H1 (cell line): Measurements from ENCODE around the gene CCDC152. TPM values are rescaled to one million over a fixed set of nuclear protein-coding genes. Genes with fewer than 3 reads are reported as not detected.
A peak's percentile ranks its signal among the peaks of the same experiment; 100 is the strongest.

Experiments used
- CTCF ChIA-PET: fragments of 300-600 bp; sonication (Branson Sonifier 250); formaldehyde crosslinking; loops from one replicate; lab custom pipeline; 2021; ENCODE audit not compliant: partially characterized antibody; lab: Charles Lee
- POLR2A ChIA-PET: fragments of 300-600 bp; sonication (Branson Sonifier 250); formaldehyde crosslinking; loops from one replicate; lab custom pipeline; 2021; ENCODE audit warnings: inconsistent platforms; ENCODE audit not compliant: partially characterized antibody; lab: Charles Lee
- DNase-seq, 2 experiments: peaks; one replicate each; pipeline versions ENCODE4 v3.0.0 to v3.0.0-alpha.2; 2010 to 2022; ENCODE audit warnings: low spot score in 2 of 2, low read depth in 1 of 2, mixed read lengths in 1 of 2
- FAIRE-seq: peaks from 2 replicates; lab custom pipeline; 2011; peaks lifted over from hg19 to GRCh38; lab: Jason Lieb, UNC
- H2AFZ ChIP-seq: 2 replicates; pipeline ENCODE4 v1.8.1; 2012; ENCODE audit warnings: low read length, inconsistent platforms
- H2AK5ac ChIP-seq: 2 replicates; pipeline ENCODE4 v1.6.1; 2013; ENCODE audit warnings: low read depth, low read length
- H2BK120ac ChIP-seq: replicated peaks from 2 replicates; pipeline ENCODE3; 2013; ENCODE audit warnings: low read depth, low read length, inconsistent platforms
- H2BK12ac ChIP-seq: 2 replicates; pipeline ENCODE4 v1.6.1; 2013; ENCODE audit warnings: low read depth, low read length
- H2BK15ac ChIP-seq: 2 replicates; pipeline ENCODE4 v1.6.1; 2013; ENCODE audit warnings: low read length
- H2BK20ac ChIP-seq: 2 replicates; pipeline ENCODE4 v1.6.1; 2013; ENCODE audit warnings: low read length
- H2BK5ac ChIP-seq: 2 replicates; pipeline ENCODE4 v1.6.1; 2013; ENCODE audit warnings: low read depth, low read length
- H3K14ac ChIP-seq: 2 replicates; pipeline ENCODE4 v1.6.1; 2013; ENCODE audit warnings: inconsistent platforms; ENCODE audit not compliant: insufficient read length
- H3K18ac ChIP-seq: 2 replicates; pipeline ENCODE4 v1.6.1; 2013; ENCODE audit warnings: low read length; ENCODE audit errors: extremely low read depth
- H3K23ac ChIP-seq: 2 replicates; pipeline ENCODE4 v1.6.1; 2013; ENCODE audit warnings: inconsistent platforms; ENCODE audit not compliant: insufficient read length
- H3K23me2 ChIP-seq: 2 replicates; pipeline ENCODE4 v1.6.1; 2013; ENCODE audit warnings: low read depth, low read length
- H3K27ac ChIP-seq: 2 replicates; pipeline ENCODE4 v1.6.1; 2011; ENCODE audit warnings: low read depth, low read length, inconsistent platforms
- H3K27me3 ChIP-seq, 4 experiments: replicated peaks in 1 of 4; 1 replicate in 1 of 4; 2 replicates in 3 of 4; pipeline versions ENCODE4 v1.6.1 to v1.8.1; 2011 to 2013; ENCODE audit warnings: low read length in 3 of 4, mild to moderate bottlenecking in 3 of 4, inconsistent platforms in 2 of 4, mixed read lengths in 2 of 4, moderate library complexity in 1 of 4; ENCODE audit not compliant: control insufficient read depth in 3 of 4, insufficient read depth in 3 of 4; ENCODE audit errors: extremely low read depth in 1 of 4
- H3K36me3 ChIP-seq, 4 experiments: 2 replicates each; pipeline versions ENCODE4 v1.6.1 to v1.8.1; 2011 to 2013; ENCODE audit warnings: mild to moderate bottlenecking in 4 of 4, low read length in 3 of 4, moderate library complexity in 2 of 4, control low read depth in 1 of 4, inconsistent platforms in 1 of 4; ENCODE audit not compliant: insufficient read depth in 4 of 4, control insufficient read depth in 2 of 4
- H3K4ac ChIP-seq: replicated peaks from 2 replicates; pipeline ENCODE3; 2013; ENCODE audit warnings: low read length, low read depth, mixed read lengths, inconsistent platforms; ENCODE audit not compliant: insufficient read length
- H3K4me1 ChIP-seq, 4 experiments: replicated peaks in 1 of 4; 1 replicate in 1 of 4; 2 replicates in 3 of 4; pipeline versions ENCODE4 v1.6.1 to v1.8.1; 2011 to 2013; ENCODE audit warnings: low read length in 3 of 4, inconsistent platforms in 2 of 4, mixed read lengths in 1 of 4; ENCODE audit not compliant: insufficient read depth in 4 of 4, control insufficient read depth in 3 of 4
- H3K4me2 ChIP-seq, 2 experiments: 2 replicates each; pipeline versions ENCODE4 v1.6.1 to v1.8.1; 2011 to 2013; ENCODE audit warnings: low read depth in 2 of 2, low read length in 2 of 2, control low read depth in 1 of 2, inconsistent platforms in 1 of 2, mild to moderate bottlenecking in 1 of 2; ENCODE audit not compliant: insufficient read depth in 1 of 2
- H3K4me3 ChIP-seq, 4 experiments: fragments of 200-600, 300-600 bp in 1 of 4; sonication (generic), shearing (Covaris generic), sonication (Bioruptor Twin) in 1 of 4; 2 replicates each; pipeline versions ENCODE4 v1.5.1 to v1.8.1; 2011 to 2016; ENCODE audit warnings: low read length in 4 of 4, low read depth in 3 of 4, control low read depth in 2 of 4, inconsistent platforms in 2 of 4, mild to moderate bottlenecking in 2 of 4, mixed read lengths in 1 of 4, moderate library complexity in 1 of 4; ENCODE audit not compliant: insufficient read depth in 2 of 4; ENCODE audit errors: extremely low read depth in 1 of 4
- H3K56ac ChIP-seq: replicated peaks from 2 replicates; pipeline ENCODE3; 2013; ENCODE audit warnings: low read depth, mild to moderate bottlenecking, mixed read lengths, low read length, inconsistent platforms; ENCODE audit not compliant: insufficient read length
- H3K79me1 ChIP-seq: 2 replicates; pipeline ENCODE4 v1.6.1; 2013; ENCODE audit warnings: low read depth, low read length, control low read depth
- H3K79me2 ChIP-seq, 2 experiments: 2 replicates each; pipeline versions ENCODE4 v1.6.1 to v1.8.1; 2012 to 2013; ENCODE audit warnings: low read length in 2 of 2, mild to moderate bottlenecking in 2 of 2, inconsistent platforms in 1 of 2; ENCODE audit not compliant: insufficient read depth in 2 of 2, control insufficient read depth in 1 of 2
- H3K9ac ChIP-seq, 4 experiments: replicated peaks in 1 of 4; 1 replicate in 1 of 4; 2 replicates in 3 of 4; pipeline versions ENCODE4 v1.6.1 to v1.8.1; 2011 to 2013; ENCODE audit warnings: low read depth in 3 of 4, low read length in 3 of 4, control low read depth in 2 of 4, mild to moderate bottlenecking in 2 of 4, moderate library complexity in 2 of 4, inconsistent platforms in 1 of 4; ENCODE audit errors: extremely low read depth in 1 of 4
- H3K9me3 ChIP-seq, 2 experiments: 2 replicates each; pipeline versions ENCODE4 v1.6.1 to v1.8.1; 2012 to 2013; ENCODE audit warnings: mild to moderate bottlenecking in 2 of 2, moderate library complexity in 2 of 2, control low read depth in 1 of 2, inconsistent platforms in 1 of 2, low read depth in 1 of 2, low read length in 1 of 2, mixed read lengths in 1 of 2; ENCODE audit not compliant: insufficient read depth in 2 of 2
- H4K20me1 ChIP-seq, 2 experiments: replicated peaks in 1 of 2; 2 replicates each; pipeline versions ENCODE3 to v1.8.1; 2011 to 2013; ENCODE audit warnings: inconsistent platforms in 2 of 2, low read length in 2 of 2, mild to moderate bottlenecking in 1 of 2; ENCODE audit not compliant: insufficient read depth in 2 of 2, control insufficient read depth in 1 of 2
- H4K5ac ChIP-seq: 2 replicates; pipeline ENCODE4 v1.6.1; 2013; ENCODE audit warnings: low read length, low read depth, mixed read lengths, inconsistent platforms; ENCODE audit not compliant: insufficient read length
- H4K8ac ChIP-seq: 2 replicates; pipeline ENCODE4 v1.8.0; 2013; ENCODE audit warnings: mild to moderate bottlenecking, moderate library complexity, low read length, inconsistent platforms; ENCODE audit not compliant: insufficient read depth; ENCODE audit errors: extremely low read depth
- H4K91ac ChIP-seq: replicated peaks from 2 replicates; pipeline ENCODE3; 2013; ENCODE audit warnings: low read length, mixed read lengths, inconsistent platforms; ENCODE audit not compliant: insufficient read length
- RAD21 ChIP-seq, 2 experiments: IDR thresholded peaks in 1 of 2; conservative IDR thresholded peaks in 1 of 2; 2 replicates each; pipeline ENCODE4 v1.6.1; 2011; ENCODE audit warnings: low read depth in 2 of 2, low read length in 2 of 2, improper control_type of control experiment in 1 of 2, inconsistent platforms in 1 of 2, mild to moderate bottlenecking in 1 of 2, moderate library complexity in 1 of 2
- RNF2 ChIP-seq: fragments of 200-900, 300-1000 bp; sonication (generic); IDR thresholded peaks from 2 replicates; pipeline ENCODE4 v1.7.1; 2016; ENCODE audit warnings: borderline replicate concordance, low read depth, mild to moderate bottlenecking, antibody characterized with exemption, low read length; ENCODE audit not compliant: poor library complexity, severe bottlenecking; ENCODE audit errors: missing control alignments
- WGBS, 2 experiments: shearing (Covaris generic) in 1 of 2; methylation state at CpG; one replicate each; pipeline versions ENCODE4 v1.1.6 to v1.1.7; 2013 to 2015; ENCODE audit warnings: low lambda C conversion rate in 2 of 2, mixed read lengths in 2 of 2, inconsistent platforms in 1 of 2, low coverage in 1 of 2, missing lambda C conversion rate in 1 of 2; ENCODE audit not compliant: insufficient replicate concordance in 2 of 2, insufficient coverage in 1 of 2, insufficient read length in 1 of 2; ENCODE audit errors: extremely low coverage in 1 of 2, missing lambda C conversion rate in 1 of 2; 5-methylcytosine and 5-hydroxymethylcytosine counted together
- polyA plus RNA-seq, 7 experiments: library from polyadenylated mRNA; depleted of rRNA in 3 of 7; stranded (reverse) in 5 of 7; unstranded in 2 of 7; fragments of >200 nt in 5 of 7; fragments of 200-250 nt in 2 of 7; gene quantifications; 1 replicate in 5 of 7; 2 replicates in 1 of 7; 4 replicates in 1 of 7; pipeline versions ENCODE4 v1.2.1 to v1.2.3, GENCODE V29; 2011 to 2013; ENCODE audit warnings: missing spikeins in 2 of 7, mixed read lengths in 2 of 7
- total RNA-seq: library from RNA; stranded (reverse); fragmentation: NEBNext Ultra II Directional; extraction: Animal tissue kit (Norgen Biotek cat#: 25700); gene quantifications from 2 replicates; pipeline ENCODE4 v1.2.1, GENCODE V29; 2021

Gene CCDC152
- total and polyA plus RNA-seq, 2 of the 8 experiments (the other 6 are each of a cell fraction or from before 2014, with no cell fraction given), result 2.6 to 9.5 TPM

DNA sequence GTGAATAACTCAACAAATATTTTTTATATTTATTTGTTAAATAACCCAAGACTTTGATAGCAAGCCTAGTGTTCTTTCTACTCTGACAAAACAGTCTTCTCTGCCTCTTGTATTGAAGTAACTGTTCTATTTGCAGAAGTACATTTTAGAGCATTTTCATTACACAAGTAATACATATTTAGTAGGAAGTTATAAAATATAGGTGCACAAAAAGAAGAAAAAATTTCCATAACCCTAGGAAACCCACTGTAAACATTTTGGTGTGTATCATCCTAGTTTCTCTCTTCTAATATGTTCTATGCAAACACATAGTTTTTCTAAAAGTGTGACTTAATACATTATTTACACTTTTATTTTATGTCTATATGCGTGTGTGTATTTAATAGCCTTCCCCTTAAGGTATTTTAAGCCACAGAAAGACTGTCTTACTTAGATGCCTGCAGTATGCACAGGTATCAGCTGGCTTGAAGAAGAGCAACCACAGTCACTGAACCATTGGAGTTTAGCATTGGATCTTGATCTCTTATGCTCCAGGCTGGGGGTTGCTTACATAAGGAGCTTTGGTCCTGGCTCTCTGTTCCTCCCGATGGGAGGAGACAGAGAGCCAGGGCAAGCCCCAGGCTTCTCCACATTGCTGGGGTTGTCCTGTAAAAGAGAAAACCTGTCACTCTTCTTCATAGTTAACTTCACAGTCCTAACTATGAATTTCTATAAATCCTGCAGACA lies 51.3 kb downstream of the CCDC152 start:
- TF ChIP-seq RNF2, result no peak
- TF ChIP-seq RAD21 (IDR thresholded peaks at IDR 0.05 in 1 of 2, conservative IDR thresholded peaks at IDR 0.05 in 1 of 2; ENCODE audit: low read depth in 2 of 2, low read length in 2 of 2), result 0 out of 4 replicates have a peak, but pooled peaks of 1 of the 2 experiments have one; percentile 5
- Histone ChIP-seq H3K9ac (no peak overlapping the region), H3K56ac (no peak overlapping the region), H2BK12ac (no peak overlapping the region), H4K20me1 (no peaks in the 10 kb centered on the region), H3K4me1 (peaks cover 4 to 8% (median 4%) of the 10 kb centered on the region in 4 experiments; a peak in 5 of 7 replicates), H3K27ac (no peak overlapping the region), H3K79me2 (peaks cover 0 to 6% of the 10 kb centered on the region in 2 experiments; a peak in 1 of 4 replicates), H3K36me3 (peaks cover 0 to 26% (median 1%) of the 10 kb centered on the region in 4 experiments; a peak in 2 of 8 replicates), H2BK20ac (no peak overlapping the region), H2BK5ac (no peak overlapping the region), H4K8ac (no peak overlapping the region), H3K9me3 (no peaks in the 10 kb centered on the region), H2BK120ac (no peak overlapping the region), H3K27me3 (no peaks in the 10 kb centered on the region), H3K4me3 (no peak overlapping the region), H3K23me2 (no peaks in the 10 kb centered on the region), H3K4me2 (no peak overlapping the region), H3K14ac (no peak overlapping the region), H4K5ac (no peak overlapping the region), H2BK15ac (no peak overlapping the region), H3K4ac (no peak overlapping the region), H2AFZ (no peak overlapping the region), H3K23ac (no peak overlapping the region), H3K18ac (no peak overlapping the region), H4K91ac (no peak overlapping the region), H3K79me1 (no peaks in the 10 kb centered on the region), H2AK5ac (no peak overlapping the region)
- FAIRE-seq (no peak), DNase-seq (no peak)
- ChIA-PET POLR2A (no interaction called here), CTCF (interaction anchor here (1.0 kb wide), 1 partner anchor 12 kb away, joined by 3 read pairs; no protein-coding TSS in a partner anchor)
- WGBS, 2 experiments, result 93% methylated on average over 2 of the region's 2 CpGs; no CpG with 5 or more reads in 1 of the 2 experiments
